22Rv1 (cell line): ENCODE results near the gene SMAD3.

Experiments
- CTCF ChIP-seq: fragments of 450-650 bp; IDR thresholded peaks from 2 replicates; pipeline ENCODE4 v1.5.1; 2017; ENCODE audit warnings: mild to moderate bottlenecking
- ZFX ChIP-seq: fragments of 450-650 bp; IDR thresholded peaks from 2 replicates; pipeline ENCODE4 v1.6.1; 2017; ENCODE audit warnings: antibody characterized with exemption, borderline replicate concordance

GRCh38 chr15:67092752-67093503 is 27.5 kb downstream of the SMAD3 start:
- TF ChIP-seq CTCF (no peak), ZFX (no peak)
